C1 segment of cervical spinal cord (tissue), 14 donors: ENCODE results near the gene TMPRSS7.

Experiments used
- DNase-seq, 14 donors: peaks; one replicate each; lab custom pipeline; 2025; lab: John Stamatoyannopoulos, UW

The TMPRSS7 gene, protein sequence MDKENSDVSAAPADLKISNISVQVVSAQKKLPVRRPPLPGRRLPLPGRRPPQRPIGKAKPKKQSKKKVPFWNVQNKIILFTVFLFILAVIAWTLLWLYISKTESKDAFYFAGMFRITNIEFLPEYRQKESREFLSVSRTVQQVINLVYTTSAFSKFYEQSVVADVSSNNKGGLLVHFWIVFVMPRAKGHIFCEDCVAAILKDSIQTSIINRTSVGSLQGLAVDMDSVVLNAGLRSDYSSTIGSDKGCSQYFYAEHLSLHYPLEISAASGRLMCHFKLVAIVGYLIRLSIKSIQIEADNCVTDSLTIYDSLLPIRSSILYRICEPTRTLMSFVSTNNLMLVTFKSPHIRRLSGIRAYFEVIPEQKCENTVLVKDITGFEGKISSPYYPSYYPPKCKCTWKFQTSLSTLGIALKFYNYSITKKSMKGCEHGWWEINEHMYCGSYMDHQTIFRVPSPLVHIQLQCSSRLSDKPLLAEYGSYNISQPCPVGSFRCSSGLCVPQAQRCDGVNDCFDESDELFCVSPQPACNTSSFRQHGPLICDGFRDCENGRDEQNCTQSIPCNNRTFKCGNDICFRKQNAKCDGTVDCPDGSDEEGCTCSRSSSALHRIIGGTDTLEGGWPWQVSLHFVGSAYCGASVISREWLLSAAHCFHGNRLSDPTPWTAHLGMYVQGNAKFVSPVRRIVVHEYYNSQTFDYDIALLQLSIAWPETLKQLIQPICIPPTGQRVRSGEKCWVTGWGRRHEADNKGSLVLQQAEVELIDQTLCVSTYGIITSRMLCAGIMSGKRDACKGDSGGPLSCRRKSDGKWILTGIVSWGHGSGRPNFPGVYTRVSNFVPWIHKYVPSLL

GRCh38 chr3:112034436-112034835 is at the start of gene TMPRSS7:
Gene TMPRSS7, plus strand, starts transcription at chr3:112034736. Its CDS starts 110 bp downstream, at chr3:112034846.
- no peak for DNase-seq

DNA sequence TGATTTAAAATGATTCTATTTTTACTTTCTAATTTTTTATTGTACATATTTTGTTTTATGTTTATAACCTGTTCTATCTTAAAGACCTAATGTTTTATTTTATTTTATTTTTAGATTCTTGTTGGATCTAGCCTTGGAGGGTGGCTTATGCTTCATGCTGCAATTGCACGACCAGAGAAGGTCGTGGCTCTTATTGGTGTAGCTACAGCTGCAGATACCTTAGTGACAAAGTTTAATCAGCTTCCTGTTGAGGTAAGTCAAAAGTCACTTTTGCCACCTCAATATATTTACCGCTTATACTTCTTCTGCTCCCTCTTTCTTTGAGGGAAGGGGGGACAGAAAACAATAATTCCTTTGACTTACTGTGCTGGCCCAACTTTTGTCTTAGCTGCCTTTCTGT is 47.7 kb upstream of the TMPRSS7 start:
- DNase-seq, result no peak

GRCh38 chr3:111989061-111989678 is 45.4 kb upstream of the TMPRSS7 start:
- DNase-seq, result peak in 1 of 14 donors; percentile 53

DNA sequence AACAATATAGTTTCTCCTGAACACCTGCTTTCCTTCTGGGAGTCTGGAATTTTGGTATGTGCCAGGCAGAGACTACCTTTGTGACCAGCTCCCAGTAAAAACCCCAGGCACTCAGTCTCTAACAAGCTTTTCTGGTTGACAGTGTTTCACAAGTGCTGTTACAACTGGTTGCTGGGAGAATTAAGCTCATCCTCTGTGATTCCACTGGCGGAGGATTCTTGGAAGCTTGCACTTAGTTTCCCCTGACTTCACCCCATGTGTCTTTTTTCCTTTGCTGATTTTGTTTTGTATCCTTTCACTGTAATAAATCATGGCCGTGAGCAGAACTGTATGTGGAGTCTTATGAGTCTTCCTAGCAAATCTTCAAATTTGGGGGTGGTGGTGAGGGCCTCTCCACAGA is 41.5 kb upstream of the TMPRSS7 start:
- no peak for DNase-seq

- peak in 8 of 14 donors; percentile 18 to 83 (median 40) for DNase-seq
These were observed 35.7 kb upstream of the TMPRSS7 start, which contains the start of gene TAGLN3 for GRCh38 chr3:111998636-111999483. Gene TAGLN3, plus strand, starts transcription at chr3:111998922. Its CDS starts 501 bp downstream, at chr3:111999423.

DNA sequence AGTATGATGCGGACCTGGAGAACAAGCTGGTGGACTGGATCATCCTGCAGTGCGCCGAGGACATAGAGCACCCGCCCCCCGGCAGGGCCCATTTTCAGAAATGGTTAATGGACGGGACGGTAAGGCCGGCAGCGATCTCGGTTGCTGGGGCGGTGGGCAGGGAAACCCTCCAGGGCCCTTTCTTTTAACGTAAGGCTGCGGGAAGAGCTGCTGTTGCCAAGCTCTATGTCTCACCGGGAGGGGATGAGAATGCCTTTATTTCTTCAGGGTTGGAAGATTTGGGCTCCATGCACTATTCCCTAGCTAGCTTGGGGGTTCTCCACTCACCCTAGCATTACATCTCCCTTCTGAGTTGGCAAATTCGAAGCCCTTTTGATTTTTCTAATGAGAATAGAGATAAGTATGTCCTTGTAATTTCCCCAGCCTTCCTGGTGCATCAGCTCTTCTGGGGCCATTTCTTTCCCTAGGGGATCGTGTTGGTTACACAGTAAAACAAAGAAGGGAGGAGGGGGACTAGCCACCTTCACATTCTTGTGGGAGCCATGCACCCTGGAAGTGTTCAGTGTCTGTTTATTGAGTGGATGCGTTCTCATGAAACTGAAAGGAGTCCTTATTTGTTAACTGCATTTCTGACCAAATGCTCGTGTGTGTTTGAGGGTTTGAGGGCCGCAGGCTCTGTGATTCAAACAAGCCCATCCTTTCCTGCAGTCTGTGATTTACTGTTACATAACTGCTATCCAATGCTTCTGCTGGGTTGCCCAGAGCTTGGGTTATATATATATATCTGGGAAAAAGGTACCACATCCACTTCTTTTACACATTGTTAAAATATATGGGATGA is 34.8 kb upstream of the TMPRSS7 start:
- DNase-seq, result peak in 1 of 14 donors; percentile 85

DNA sequence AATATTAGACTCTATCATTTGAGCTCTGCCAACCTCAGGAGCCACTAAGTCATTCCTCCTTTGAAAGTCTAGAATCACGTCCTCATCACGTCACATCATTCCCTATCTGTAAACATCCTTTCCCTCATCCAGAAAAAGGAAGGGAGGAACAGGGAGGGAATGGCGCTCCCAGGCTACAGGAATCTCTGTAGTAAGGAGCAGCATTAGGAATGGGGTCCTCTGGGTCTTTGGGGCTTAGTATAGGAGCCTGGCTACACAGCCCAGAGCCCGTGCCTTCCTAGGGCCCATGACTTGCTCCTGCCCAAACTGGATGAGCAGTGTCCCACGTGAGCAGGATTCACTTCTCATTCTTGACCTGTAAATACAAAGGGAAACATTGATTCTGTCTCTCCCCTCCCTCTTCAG is 34.2 kb upstream of the TMPRSS7 start:
- peak in 1 of 14 donors; percentile 85 for DNase-seq

DNA sequence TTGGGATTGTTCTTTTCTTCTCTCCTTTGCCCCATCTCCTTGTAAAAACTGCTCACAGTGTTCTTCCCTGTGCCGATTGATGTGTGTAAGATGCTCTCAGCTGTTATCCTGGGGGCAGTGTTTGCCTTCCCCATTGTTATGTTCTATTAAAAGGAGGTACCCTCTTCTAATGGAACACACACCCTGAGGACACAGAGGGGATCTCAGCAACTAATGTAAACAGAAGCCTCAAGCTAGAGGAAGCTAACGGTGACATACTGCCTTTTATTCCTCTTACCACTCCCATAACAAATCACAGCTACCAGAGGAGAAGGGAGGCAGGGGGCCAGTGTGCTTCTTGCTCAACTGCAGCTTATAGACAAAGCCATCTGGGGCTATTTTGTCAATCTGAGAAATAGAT is 33.6 kb upstream of the TMPRSS7 start:
- peak in 1 of 14 donors; percentile 50 for DNase-seq

- DNase-seq, result peak in 1 of 14 donors; percentile 45
These were observed 33.0 kb upstream of the TMPRSS7 start for GRCh38 chr3:112001526-112001925.

GRCh38 chr3:112002096-112002971 is 32.2 kb upstream of the TMPRSS7 start:
- no peak for DNase-seq

DNA sequence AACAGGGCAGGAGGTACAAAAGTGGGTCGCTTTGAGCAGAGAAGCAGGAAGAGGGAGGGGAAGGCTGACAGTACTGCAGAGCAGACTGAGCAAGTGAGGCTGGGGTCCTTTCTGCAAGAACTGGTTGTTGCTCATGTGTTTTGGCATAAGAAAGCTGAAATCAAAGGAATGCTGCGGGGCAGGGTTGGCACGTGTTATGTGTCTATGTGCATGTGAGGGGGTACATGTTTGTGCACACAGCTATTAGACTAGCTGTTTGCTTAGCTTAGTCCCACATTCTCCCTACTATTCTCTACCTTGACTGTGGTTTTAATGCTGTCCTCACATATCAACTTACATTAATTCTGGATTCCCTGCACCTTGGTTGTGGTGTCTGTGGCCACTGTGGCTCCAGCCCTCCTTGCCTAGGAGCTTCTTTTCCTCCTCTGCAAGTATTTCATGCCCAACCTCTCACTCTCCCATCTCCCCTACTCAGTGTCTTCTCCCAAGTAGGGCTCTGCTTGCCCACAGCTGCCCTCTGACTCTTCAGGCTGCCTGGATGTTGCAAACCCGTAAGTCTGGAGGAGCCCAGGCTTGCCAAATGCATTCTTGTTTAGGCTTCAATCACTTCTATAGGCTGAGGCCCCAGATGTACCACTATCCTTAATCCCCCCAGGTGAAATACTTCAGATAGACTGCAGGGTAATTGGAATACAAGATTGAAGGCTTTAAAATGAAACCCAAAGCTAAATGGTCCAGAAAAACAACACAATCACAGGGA is 31.0 kb upstream of the TMPRSS7 start:
- DNase-seq, result no peak

- DNase-seq, result no peak
These were observed 30.3 kb upstream of the TMPRSS7 start for GRCh38 chr3:112004187-112004586.

- DNase-seq, result no peak
These were observed 29.9 kb upstream of the TMPRSS7 start for GRCh38 chr3:112004669-112005068.

DNA sequence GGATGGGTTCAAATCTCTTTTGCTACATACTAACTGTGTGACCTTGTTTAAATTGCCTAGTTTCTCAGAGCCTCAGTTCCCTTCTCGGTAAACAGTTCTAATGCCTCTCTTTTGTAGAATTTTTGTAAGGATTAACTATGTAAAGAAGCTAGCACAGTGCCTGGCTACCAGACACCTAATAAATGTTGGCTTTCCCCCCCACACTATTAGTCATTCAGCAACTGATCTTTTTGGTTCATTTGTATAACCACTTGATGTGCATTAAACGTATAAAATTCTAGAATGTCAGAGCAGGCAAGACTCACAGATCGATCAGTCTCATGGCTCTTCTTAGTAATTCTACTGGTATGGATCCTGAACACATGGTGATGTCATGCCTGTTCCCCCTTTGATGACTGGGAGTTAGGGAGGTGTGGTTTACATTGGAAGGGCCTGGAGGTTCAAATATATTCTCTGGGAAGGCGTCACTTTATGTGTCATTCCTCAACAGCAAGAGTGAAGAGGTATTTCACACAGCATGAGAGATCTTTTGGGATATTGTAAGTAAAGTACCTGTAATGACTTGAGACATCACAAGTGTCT is 29.4 kb upstream of the TMPRSS7 start:
- no peak for DNase-seq

- no peak for DNase-seq
These were observed 26.9 kb upstream of the TMPRSS7 start for GRCh38 chr3:112007633-112008032.

DNA sequence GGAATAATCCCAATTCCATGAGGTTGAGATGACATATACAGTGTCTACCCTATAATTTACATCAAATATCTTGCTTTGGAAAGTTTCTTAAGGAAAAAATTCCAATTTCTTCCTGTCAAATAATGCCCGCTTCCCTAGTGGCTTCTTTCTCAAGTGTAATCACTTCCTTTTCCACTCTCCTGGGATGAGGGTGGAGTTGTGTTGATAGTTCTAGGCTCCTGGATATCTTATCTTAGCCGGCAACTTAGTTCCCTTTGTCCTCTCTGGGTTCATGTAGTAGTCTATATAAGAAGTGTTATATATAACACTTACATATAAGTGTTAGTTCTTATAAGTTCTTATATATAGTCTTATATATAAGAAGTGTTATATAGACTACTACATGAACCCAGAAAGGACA is 24.9 kb upstream of the TMPRSS7 start:
- no peak for DNase-seq

DNA sequence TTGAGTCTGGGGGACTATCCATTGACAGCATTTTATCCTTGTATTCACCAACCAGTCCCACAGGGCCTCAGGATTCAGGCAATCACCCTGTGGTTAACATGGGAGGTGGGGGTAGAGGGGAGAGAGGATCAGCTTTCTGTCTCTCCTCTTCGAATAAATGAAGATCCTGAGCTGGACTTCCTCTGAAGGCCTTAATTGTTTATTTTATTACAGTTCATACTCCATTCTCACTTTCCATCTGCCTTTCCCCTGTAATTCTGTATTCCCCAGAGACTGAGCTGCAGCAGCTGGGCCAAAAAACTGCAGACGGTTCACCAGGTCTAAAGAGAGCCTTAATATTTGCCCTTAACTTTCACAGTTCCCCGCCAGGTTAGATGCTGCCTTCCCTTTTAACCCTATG is 23.9 kb upstream of the TMPRSS7 start:
- no peak for DNase-seq

GRCh38 chr3:112011376-112011940 is 23.1 kb upstream of the TMPRSS7 start:
- no peak for DNase-seq
